Lower leg skin (tissue), 3 donors: ENCODE results near the gene CELF2.

Experiments
- CTCF ChIP-seq, 3 donors: fragments of 450-650 bp; IDR thresholded peaks; one replicate each; pipeline ENCODE4 v1.5.1; 2016; ENCODE audit warnings: antibody characterized with exemption in 3 of 3, mild to moderate bottlenecking in 3 of 3, moderate library complexity in 2 of 3
- POLR2A ChIP-seq, 2 donors: fragments of 450-650 bp; IDR thresholded peaks; one replicate each; pipeline ENCODE4 v1.6.1; 2016 to 2017; ENCODE audit warnings: antibody characterized with exemption in 2 of 2, mild to moderate bottlenecking in 1 of 2, moderate library complexity in 1 of 2

- TF ChIP-seq POLR2A (IDR thresholded peaks at IDR 0.05) (no peak), CTCF (IDR thresholded peaks at IDR 0.05) (no peak)
Measured at GRCh38 chr10:11161096-11161495, 143.4 kb downstream of the CELF2 start.
